GM18502 (cell line): ENCODE measurements around the gene GOLGA6L26.
"Not testable (repeated sequence)": the region's sequence is repeated elsewhere in the genome, so short reads cannot be mapped to it uniquely, and the experiment has no call there.

Experiments
- ATAC-seq: cut with Tn5 transposase; IDR thresholded peaks from one replicate; pipeline ENCODE4 v1.9.1; 2021; ENCODE audit warnings: mild to moderate bottlenecking; ENCODE audit not compliant: unreplicated experiment, poor library complexity

The GOLGA6L26 gene

GRCh38 chr15:23334096-23334495, at the start of gene GOLGA6L26:
Gene GOLGA6L26, minus strand, starts transcription at chr15:23334196. Its CDS starts 61 bp downstream, at chr15:23334135.
- not testable (repeated sequence) for ATAC-seq

- ATAC-seq = not testable (repeated sequence)
Measured at GRCh38 chr15:23381192-23381591, 47.2 kb upstream of the GOLGA6L26 start.

- not testable (repeated sequence) for ATAC-seq
Measured at GRCh38 chr15:23380700-23381099, 46.7 kb upstream of the GOLGA6L26 start.

GRCh38 chr15:23378946-23379345, 45.0 kb upstream of the GOLGA6L26 start:
- ATAC-seq = not testable (repeated sequence)

GRCh38 chr15:23374226-23374625, 40.2 kb upstream of the GOLGA6L26 start:
- not testable (repeated sequence) for ATAC-seq

- not testable (repeated sequence) for ATAC-seq
Measured at GRCh38 chr15:23372891-23373600, 39.0 kb upstream of the GOLGA6L26 start.

GRCh38 chr15:23372284-23372683, 38.3 kb upstream of the GOLGA6L26 start:
- ATAC-seq = no peak

GRCh38 chr15:23371868-23372267, 37.9 kb upstream of the GOLGA6L26 start:
- not testable (repeated sequence) for ATAC-seq

- not testable (repeated sequence) for ATAC-seq
Measured at GRCh38 chr15:23371134-23371533, 37.1 kb upstream of the GOLGA6L26 start.

GRCh38 chr15:23370578-23370977, 36.6 kb upstream of the GOLGA6L26 start:
- no peak for ATAC-seq

- ATAC-seq = not testable (repeated sequence)
Measured at GRCh38 chr15:23364261-23364660, 30.3 kb upstream of the GOLGA6L26 start.

GRCh38 chr15:23362622-23363021, 28.6 kb upstream of the GOLGA6L26 start:
- ATAC-seq = not testable (repeated sequence)

- ATAC-seq = not testable (repeated sequence)
Measured at GRCh38 chr15:23354448-23354847, 20.5 kb upstream of the GOLGA6L26 start, which contains the start of gene GOLGA8S. Gene GOLGA8S, plus strand, starts transcription at chr15:23354748. Its CDS starts 62 bp downstream, at chr15:23354810.

GRCh38 chr15:23311233-23311632, 22.8 kb downstream of the GOLGA6L26 start:
- not testable (repeated sequence) for ATAC-seq

- not testable (repeated sequence) for ATAC-seq
Measured at GRCh38 chr15:23305921-23306320, 28.1 kb downstream of the GOLGA6L26 start.

GRCh38 chr15:23304805-23305204, 29.2 kb downstream of the GOLGA6L26 start:
- ATAC-seq = not testable (repeated sequence)

GRCh38 chr15:23304267-23304666, 29.7 kb downstream of the GOLGA6L26 start:
- not testable (repeated sequence) for ATAC-seq

GRCh38 chr15:23303654-23304053, 30.3 kb downstream of the GOLGA6L26 start:
- ATAC-seq = not testable (repeated sequence)

- not testable (repeated sequence) for ATAC-seq
Measured at GRCh38 chr15:23303246-23303645, 30.8 kb downstream of the GOLGA6L26 start.
